GM20000 (cell line): ENCODE data around the gene RAB30.
"Not testable (repeated sequence)": the region's sequence is repeated elsewhere in the genome, so short reads cannot be mapped to it uniquely, and the experiment has no call there.

Source experiments
- DNase-seq: peaks from one replicate; pipeline ENCODE4 v3.0.0; 2012; ENCODE audit warnings: low spot score
- CTCF ChIP-seq: IDR thresholded peaks from 2 replicates; pipeline ENCODE4 v1.5.1; 2012; ENCODE audit warnings: mild to moderate bottlenecking, control low read depth; ENCODE audit errors: extremely low read depth, missing control alignments

The RAB30 gene

GRCh38 chr11:83020942-83021779, 50.5 kb downstream of the RAB30 start:
- no peak for TF ChIP-seq CTCF
- no peak for DNase-seq

GRCh38 chr11:83019888-83020579, 51.7 kb downstream of the RAB30 start:
- DNase-seq, result no peak
- TF ChIP-seq CTCF, result no peak

- no peak for TF ChIP-seq CTCF
- DNase-seq, result no peak
These were observed 56.7 kb downstream of the RAB30 start for GRCh38 chr11:83014951-83015350.

GRCh38 chr11:83012168-83013067, 59.3 kb downstream of the RAB30 start:
- no peak for TF ChIP-seq CTCF
- DNase-seq, result no peak

GRCh38 chr11:83011333-83012167, 60.1 kb downstream of the RAB30 start:
- no peak for DNase-seq
- no peak for TF ChIP-seq CTCF

- no peak for DNase-seq
- TF ChIP-seq CTCF, result no peak
These were observed 61.7 kb downstream of the RAB30 start for GRCh38 chr11:83009999-83010398.

- DNase-seq, result not testable (repeated sequence)
These were observed 62.6 kb downstream of the RAB30 start for GRCh38 chr11:83009136-83009535.
